ENCODE data around the gene TCP10L.
"Not testable (repeated sequence)": the region's sequence is repeated elsewhere in the genome, so short reads cannot be mapped to it uniquely, and the experiment has no call there.

The TCP10L gene

GRCh38 chr21:32587651-32588050, 2.3 kb upstream of the TCP10L start:
- in situ Hi-C loops (cut with MboI; ENCODE audit: low sequenced_read_pairs) = loop anchor here (25.0 kb wide), 1 partner anchor 175 kb away; the partner anchor contains the start of gene EVA1C

- in situ Hi-C loops (cut with MboI; ENCODE audit: low sequenced_read_pairs) = loop anchor here (25.0 kb wide), 1 partner anchor 175 kb away; the partner anchor contains the start of gene EVA1C
These were observed 1.8 kb upstream of the TCP10L start for GRCh38 chr21:32587120-32587519.

GRCh38 chr21:32585970-32586369, 647 bp upstream of the TCP10L start:
- in situ Hi-C loops (cut with MboI; ENCODE audit: low sequenced_read_pairs) = loop anchor here (25.0 kb wide), 1 partner anchor 174 kb away; the partner anchor contains the start of gene EVA1C

- in situ Hi-C loops (cut with MboI; ENCODE audit: low sequenced_read_pairs) = loop anchor here (25.0 kb wide), 1 partner anchor 172 kb away; the partner anchor contains the start of gene EVA1C
These were observed 851 bp downstream of the TCP10L start for GRCh38 chr21:32584472-32584871.

GRCh38 chr21:32581732-32582131, 3.6 kb downstream of the TCP10L start:
- in situ Hi-C loops (cut with MboI; ENCODE audit: low sequenced_read_pairs) = loop anchor here (25.0 kb wide), 1 partner anchor 169 kb away; the partner anchor contains the start of gene EVA1C

GRCh38 chr21:32580949-32581348, 4.4 kb downstream of the TCP10L start:
- in situ Hi-C loops (cut with MboI; ENCODE audit: low sequenced_read_pairs) = loop anchor here (25.0 kb wide), 1 partner anchor 169 kb away; the partner anchor contains the start of gene EVA1C

GRCh38 chr21:32578107-32578691, 7.1 kb downstream of the TCP10L start:
- in situ Hi-C loops (cut with MboI; ENCODE audit: low sequenced_read_pairs) = loop anchor here (25.0 kb wide), 1 partner anchor 166 kb away; the partner anchor contains the start of gene EVA1C

GRCh38 chr21:32576011-32576410, 9.3 kb downstream of the TCP10L start:
- in situ Hi-C loops (cut with MboI; ENCODE audit: low sequenced_read_pairs) = loop anchor here (25.0 kb wide), 1 partner anchor 164 kb away; the partner anchor contains the start of gene EVA1C

- in situ Hi-C loops (cut with MboI; ENCODE audit: low sequenced_read_pairs) = loop anchor here (25.0 kb wide), 1 partner anchor 163 kb away; the partner anchor contains the start of gene EVA1C
These were observed 10.1 kb downstream of the TCP10L start for GRCh38 chr21:32574946-32575925.

GRCh38 chr21:32572574-32573420, 12.5 kb downstream of the TCP10L start:
- in situ Hi-C loops (cut with MboI; ENCODE audit: low sequenced_read_pairs) = no loop called here

- in situ Hi-C loops (cut with MboI; ENCODE audit: low sequenced_read_pairs) = no loop called here
These were observed 14.9 kb downstream of the TCP10L start for GRCh38 chr21:32570456-32570855.

GRCh38 chr21:32569261-32570230, 15.8 kb downstream of the TCP10L start:
- in situ Hi-C loops (cut with MboI; ENCODE audit: low sequenced_read_pairs) = no loop called here

- in situ Hi-C loops (cut with MboI; ENCODE audit: low sequenced_read_pairs) = no loop called here
These were observed 17.7 kb downstream of the TCP10L start for GRCh38 chr21:32567626-32568025.

GRCh38 chr21:32566741-32567389, 18.5 kb downstream of the TCP10L start:
- in situ Hi-C loops (cut with MboI; ENCODE audit: low sequenced_read_pairs) = no loop called here

- in situ Hi-C loops (cut with MboI; ENCODE audit: low sequenced_read_pairs) = no loop called here
These were observed 19.4 kb downstream of the TCP10L start for GRCh38 chr21:32565856-32566465.

GRCh38 chr21:32562915-32563314, 22.4 kb downstream of the TCP10L start:
- in situ Hi-C loops (cut with MboI; ENCODE audit: low sequenced_read_pairs) = no loop called here

GRCh38 chr21:32562426-32562825, 22.9 kb downstream of the TCP10L start:
- in situ Hi-C loops (cut with MboI; ENCODE audit: low sequenced_read_pairs) = no loop called here

- in situ Hi-C loops (cut with MboI; ENCODE audit: low sequenced_read_pairs) = not testable (repeated sequence)
These were observed 23.8 kb downstream of the TCP10L start for GRCh38 chr21:32561476-32561875.
